ENCODE results near the gene EIPR1.
A peak's percentile ranks its signal among the peaks of the same experiment; 100 is the strongest.

The EIPR1 gene

GRCh38 chr2:3246928-3247714, 130.5 kb downstream of the EIPR1 start:
- DNase-seq (ENCODE audit: low read depth), result no peak

GRCh38 chr2:3246406-3246805, 131.2 kb downstream of the EIPR1 start:
- DNase-seq (ENCODE audit: low read depth), result no peak

GRCh38 chr2:3244486-3244885, 133.1 kb downstream of the EIPR1 start:
- DNase-seq (ENCODE audit: low read depth), result no peak

GRCh38 chr2:3243804-3244203, 133.8 kb downstream of the EIPR1 start:
- no peak for DNase-seq (ENCODE audit: low read depth)

- peak; percentile 37 for DNase-seq (ENCODE audit: low read depth)
Measured at GRCh38 chr2:3242747-3243369, 134.8 kb downstream of the EIPR1 start.

GRCh38 chr2:3241971-3242746, 135.5 kb downstream of the EIPR1 start:
- DNase-seq (ENCODE audit: low read depth), result no peak

GRCh38 chr2:3238951-3239841, 138.4 kb downstream of the EIPR1 start:
- no peak for DNase-seq (ENCODE audit: low read depth)

GRCh38 chr2:3236300-3237045, 141.1 kb downstream of the EIPR1 start:
- no peak for DNase-seq (ENCODE audit: low read depth)

- no peak for DNase-seq (ENCODE audit: low read depth)
Measured at GRCh38 chr2:3233877-3234276, 143.7 kb downstream of the EIPR1 start.

- no peak for DNase-seq (ENCODE audit: low read depth)
Measured at GRCh38 chr2:3229221-3229620, 148.4 kb downstream of the EIPR1 start.

- DNase-seq (ENCODE audit: low read depth), result no peak
Measured at GRCh38 chr2:3224681-3225080, 152.9 kb downstream of the EIPR1 start.

- DNase-seq (ENCODE audit: low read depth), result peak; percentile 39
Measured at GRCh38 chr2:3223080-3223923, 154.3 kb downstream of the EIPR1 start.

- DNase-seq (ENCODE audit: low read depth), result peak; percentile 44
Measured at GRCh38 chr2:3222636-3223035, 155.0 kb downstream of the EIPR1 start.

GRCh38 chr2:3219536-3219935, 158.1 kb downstream of the EIPR1 start:
- no peak for DNase-seq (ENCODE audit: low read depth)

GRCh38 chr2:3217646-3218045, 160.0 kb downstream of the EIPR1 start:
- no peak for DNase-seq (ENCODE audit: low read depth)

- DNase-seq (ENCODE audit: low read depth), result no peak
Measured at GRCh38 chr2:3216841-3217495, 160.7 kb downstream of the EIPR1 start.

GRCh38 chr2:3214806-3215404, 162.7 kb downstream of the EIPR1 start:
- no peak for DNase-seq (ENCODE audit: low read depth)

GRCh38 chr2:3214065-3214464, 163.6 kb downstream of the EIPR1 start:
- no peak for DNase-seq (ENCODE audit: low read depth)

- no peak for DNase-seq (ENCODE audit: low read depth)
Measured at GRCh38 chr2:3212984-3213383, 164.6 kb downstream of the EIPR1 start.
